Hepatocyte (in vitro differentiated cells): ENCODE data around the gene ABHD13. TPM values are rescaled to one million over a fixed set of nuclear protein-coding genes. Genes with fewer than 3 reads are reported as not detected.

Experiments used
- DNase-seq: peaks from one replicate; pipeline ENCODE4 v3.0.0-alpha.2; 2016; ENCODE audit warnings: low spot score
- H2AFZ ChIP-seq: fragments of 200-600 bp; sonication (generic); 2 replicates; pipeline ENCODE4 v1.6.0; 2016; ENCODE audit warnings: antibody characterized with exemption, mild to moderate bottlenecking
- H3K27ac ChIP-seq: fragments of 200-600 bp; sonication (generic); 2 replicates; pipeline ENCODE4 v1.5.1; 2016; ENCODE audit warnings: mild to moderate bottlenecking
- H3K27me3 ChIP-seq: fragments of 200-600 bp; sonication (generic); 2 replicates; pipeline ENCODE4 v1.6.1; 2016
- H3K36me3 ChIP-seq: fragments of 200-600 bp; sonication (generic); replicated peaks from 2 replicates; pipeline ENCODE4 v1.5.1; 2016; ENCODE audit warnings: low read depth; ENCODE audit not compliant: insufficient read depth
- H3K4me1 ChIP-seq: fragments of 200-600 bp; sonication (generic); 2 replicates; pipeline ENCODE4 v1.5.1; 2016; ENCODE audit warnings: mild to moderate bottlenecking, moderate library complexity; ENCODE audit not compliant: insufficient read depth
- H3K4me2 ChIP-seq: fragments of 200-600 bp; sonication (generic); 2 replicates; pipeline ENCODE4 v1.6.0; 2016
- H3K4me3 ChIP-seq: fragments of 200-600 bp; sonication (generic); 2 replicates; pipeline ENCODE4 v1.5.1; 2016; ENCODE audit warnings: mild to moderate bottlenecking
- H3K79me2 ChIP-seq: fragments of 200-600 bp; sonication (generic); 2 replicates; pipeline ENCODE4 v1.6.0; 2017; ENCODE audit warnings: mild to moderate bottlenecking
- H3K9me2 ChIP-seq: fragments of 200-600 bp; sonication (generic); replicated peaks from 2 replicates; pipeline ENCODE4 v1.6.0; 2017; ENCODE audit warnings: mild to moderate bottlenecking; ENCODE audit not compliant: insufficient read depth
- H3K9me3 ChIP-seq: fragments of 200-600 bp; sonication (generic); 2 replicates; pipeline ENCODE4 v1.5.1; 2016; ENCODE audit warnings: low read depth, mild to moderate bottlenecking
- H4K20me1 ChIP-seq: fragments of 200-600 bp; sonication (generic); 2 replicates; pipeline ENCODE4 v1.6.0; 2016; ENCODE audit warnings: mild to moderate bottlenecking; ENCODE audit not compliant: insufficient read depth, poor library complexity, severe bottlenecking
- CTCF ChIP-seq: fragments of 200-600 bp; sonication (generic); IDR thresholded peaks from 2 replicates; pipeline ENCODE4 v1.5.1; 2016; ENCODE audit warnings: antibody characterized with exemption, mild to moderate bottlenecking; ENCODE audit not compliant: poor library complexity
- EZH2 ChIP-seq: fragments of 200-600 bp; sonication (generic); IDR thresholded peaks from 2 replicates; pipeline ENCODE4 v1.6.1; 2016; ENCODE audit warnings: antibody characterized with exemption, mild to moderate bottlenecking, borderline replicate concordance
- EZH2phosphoT487 ChIP-seq: fragments of 200-600 bp; sonication (generic); IDR thresholded peaks from one replicate; pipeline ENCODE4 v1.6.1; 2018; ENCODE audit warnings: antibody characterized with exemption, mild to moderate bottlenecking, low read depth, moderate library complexity; ENCODE audit not compliant: unreplicated experiment, severe bottlenecking
- WGBS: methylation state at CpG from one replicate; pipeline ENCODE4 v1.1.6; 2016; ENCODE audit warnings: low lambda C conversion rate; ENCODE audit errors: missing lambda C conversion rate; 5-methylcytosine and 5-hydroxymethylcytosine counted together
- polyA plus RNA-seq: library from polyadenylated mRNA; unstranded; fragments of >200 nt; fragmentation: Nextera tagmentation; extraction: Ambion mirVana; gene quantifications from 2 replicates; pipeline ENCODE4 v1.2.1, GENCODE V29; 2016
- total RNA-seq: library from RNA; depleted of rRNA; stranded (reverse); fragments of >200 nt; gene quantifications from 2 replicates; pipeline ENCODE4 v1.2.3, GENCODE V29; 2014

ABHD13 gene
- total and polyA plus RNA-seq, 2 experiments from 2014 or later, result 8.1 to 17.8 TPM

DNA sequence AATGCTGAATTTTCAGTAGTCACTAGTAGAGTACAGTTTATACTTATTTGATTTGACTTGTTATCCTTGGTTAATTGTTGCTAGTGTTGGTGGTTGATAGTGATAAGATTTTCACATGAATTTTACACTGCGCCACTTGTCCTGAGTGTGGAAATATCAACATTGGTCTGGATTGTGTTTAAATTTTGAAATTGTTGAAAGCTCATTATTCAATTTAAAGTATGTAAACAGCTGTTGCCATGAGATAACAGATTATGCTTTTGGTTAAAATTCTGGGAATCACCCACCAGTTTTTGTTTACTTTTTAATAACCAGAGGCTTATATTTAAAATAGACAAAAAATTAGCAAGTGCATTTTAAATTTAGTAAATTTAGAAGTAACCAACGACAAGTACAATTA is 39.1 kb downstream of the ABHD13 start:
- H3K4me2 ChIP-seq, result no peak overlapping the region
- no peak overlapping the region for H3K4me3 ChIP-seq
- no peaks in the 10 kb centered on the region for H3K27me3 ChIP-seq
- H2AFZ ChIP-seq, result no peak overlapping the region
- no peak for DNase-seq
- no peaks in the 10 kb centered on the region for H3K36me3 ChIP-seq
- H3K9me2 ChIP-seq, result no peaks in the 10 kb centered on the region
- TF ChIP-seq EZH2phosphoT487 (no peak), CTCF (no peak), EZH2 (no peak)
- no peaks in the 10 kb centered on the region for H4K20me1 ChIP-seq
- 77% methylated on average over 2 of the region's 2 CpGs for WGBS
- H3K27ac ChIP-seq, result no peak overlapping the region
- H3K9me3 ChIP-seq, result no peaks in the 10 kb centered on the region
- no peaks in the 10 kb centered on the region for H3K4me1 ChIP-seq
- no peaks in the 10 kb centered on the region for H3K79me2 ChIP-seq

DNA sequence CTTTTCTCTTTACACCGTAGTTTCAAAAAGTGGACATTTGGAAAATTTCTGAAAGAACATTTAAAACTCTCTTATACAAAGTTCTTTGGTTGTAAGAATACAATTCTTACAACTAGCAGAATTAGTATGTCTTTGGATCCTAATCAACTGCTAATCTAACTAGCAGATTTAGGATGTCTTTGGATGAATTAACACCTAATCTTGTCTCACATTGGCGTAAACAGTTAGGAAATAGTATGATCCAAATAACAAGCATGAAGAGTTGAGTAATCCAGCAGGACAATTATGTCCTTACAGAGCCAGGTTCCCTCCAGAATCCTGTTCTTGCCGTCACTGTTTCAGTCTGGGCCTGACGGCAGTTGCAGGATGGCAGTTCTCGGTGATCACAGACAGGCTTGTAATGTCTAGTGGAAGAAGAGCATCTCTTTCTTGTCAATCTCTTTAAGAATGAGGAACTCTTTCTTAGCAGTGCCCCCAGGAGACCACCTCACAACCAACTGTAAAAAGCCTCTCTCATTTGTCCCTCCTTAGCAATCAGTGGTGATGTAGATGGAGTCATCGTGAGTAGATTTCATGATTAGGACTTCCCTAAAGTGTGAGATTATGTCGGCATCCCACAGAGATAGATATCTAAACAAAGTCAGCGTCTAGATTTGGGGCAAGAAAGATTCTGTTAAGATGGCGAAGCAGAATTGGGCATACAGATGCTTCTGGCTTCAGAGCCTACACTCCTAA is 45.6 kb downstream of the ABHD13 start:
- H3K4me3 ChIP-seq, result no peak overlapping the region
- no peaks in the 10 kb centered on the region for H3K9me2 ChIP-seq
- no peak overlapping the region for H2AFZ ChIP-seq
- 90% methylated on average over 9 of the region's 9 CpGs for WGBS
- no peak for TF ChIP-seq EZH2phosphoT487
- TF ChIP-seq CTCF, result no peak
- no peak for TF ChIP-seq EZH2
- no peaks in the 10 kb centered on the region for H3K36me3 ChIP-seq
- no peaks in the 10 kb centered on the region for H3K79me2 ChIP-seq
- H3K27me3 ChIP-seq, result no peaks in the 10 kb centered on the region
- no peak for DNase-seq
- H3K9me3 ChIP-seq, result no peaks in the 10 kb centered on the region
- H3K27ac ChIP-seq, result no peak overlapping the region
- no peaks in the 10 kb centered on the region for H3K4me1 ChIP-seq
- H3K4me2 ChIP-seq, result no peak overlapping the region
- H4K20me1 ChIP-seq, result no peaks in the 10 kb centered on the region

- Histone ChIP-seq H4K20me1 (no peaks in the 10 kb centered on the region), H3K9me3 (no peaks in the 10 kb centered on the region), H3K36me3 (no peaks in the 10 kb centered on the region), H3K79me2 (no peaks in the 10 kb centered on the region), H3K4me1 (peaks cover 6% of the 10 kb centered on the region), H3K27me3 (no peaks in the 10 kb centered on the region), H3K9me2 (no peaks in the 10 kb centered on the region), H3K4me3 (no peak overlapping the region), H2AFZ (no peak overlapping the region), H3K4me2 (no peak overlapping the region), H3K27ac (no peak overlapping the region)
- WGBS, result 92% methylated on average over 10 of the region's 10 CpGs
- DNase-seq, result no peak
- TF ChIP-seq EZH2phosphoT487 (no peak), EZH2 (no peak), CTCF (no peak)
These were observed 48.3 kb downstream of the ABHD13 start for GRCh38 chr13:108266321-108266990.
